ENCODE measurements around the gene CASKIN1. TPM values are rescaled to one million over a fixed set of nuclear protein-coding genes. Genes with fewer than 3 reads are reported as not detected.
A peak's percentile ranks its signal among the peaks of the same experiment; 100 is the strongest.
"Not testable (repeated sequence)": the region's sequence is repeated elsewhere in the genome, so short reads cannot be mapped to it uniquely, and the experiment has no call there.

The CASKIN1 gene
- total RNA-seq, 2 donors from 2014 or later: not detected

DNA sequence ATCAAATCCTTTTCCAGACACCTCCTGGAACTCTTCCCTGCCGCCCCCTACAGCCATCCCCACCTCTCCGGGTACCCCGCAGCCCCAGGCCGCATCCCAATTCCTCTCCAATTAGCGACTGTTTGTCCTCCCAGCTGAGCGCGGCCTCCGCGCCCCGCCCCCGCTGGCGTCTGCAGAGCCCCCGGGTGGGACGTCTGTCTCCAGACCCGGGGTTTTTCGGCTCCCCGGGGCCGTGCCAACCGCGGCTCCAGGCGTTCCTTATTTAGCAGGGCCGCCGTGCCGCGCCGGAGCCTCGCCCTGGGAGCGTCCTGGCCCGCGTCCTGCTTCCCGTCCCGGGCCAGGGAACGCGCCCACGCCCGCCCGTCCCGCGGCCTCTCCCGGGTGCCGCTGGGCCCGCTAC is 61.3 kb downstream of the CASKIN1 start:
- not testable (repeated sequence) for DNase-seq (ENCODE audit: low spot score); H3K36me3 ChIP-seq; H3K27me3 ChIP-seq (replicated peaks; ENCODE audit: insufficient read depth); ATAC-seq (ENCODE audit: insufficient number of reproducible peaks, low FRiP score, low read depth); H3K9me3 ChIP-seq
- Histone ChIP-seq H3K4me1 (ENCODE audit: control insufficient read depth in 1 of 2, low read depth in 2 of 2) (peaks cover 5 to 36% of the 10 kb centered on the region in 2 donors), H3K4me3 (peak overlapping the region; percentile 83), H3K27ac (peak overlapping the region; percentile 71 to 80)

DNA sequence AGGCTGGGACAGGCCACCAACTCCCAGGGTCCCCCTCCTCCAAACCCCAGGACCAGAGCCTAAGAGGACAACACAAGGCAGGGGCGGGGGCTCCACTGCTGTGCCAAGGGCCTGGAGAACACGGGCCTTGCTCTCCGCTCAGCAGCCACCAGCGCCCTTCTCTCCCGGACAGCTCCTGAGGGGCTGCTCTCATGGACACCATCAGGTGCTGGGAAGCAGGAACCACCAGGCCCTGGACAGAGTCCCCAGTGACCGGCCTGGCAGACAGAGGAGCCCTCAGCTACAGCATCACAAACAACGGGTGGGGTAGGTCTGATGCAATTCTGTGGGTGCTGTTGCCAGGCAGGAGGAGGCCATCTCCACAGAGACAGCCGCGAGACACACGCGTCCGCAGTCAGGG is 62.6 kb downstream of the CASKIN1 start:
- peak overlapping the region; percentile 59 for H3K4me3 ChIP-seq
- ATAC-seq (ENCODE audit: insufficient number of reproducible peaks, low FRiP score, low read depth); H3K9me3 ChIP-seq; H3K36me3 ChIP-seq; DNase-seq (ENCODE audit: low spot score); H3K27me3 ChIP-seq (replicated peaks; ENCODE audit: insufficient read depth): not testable (repeated sequence)
- H3K27ac ChIP-seq: peak overlapping the region; percentile 34 to 77
- H3K4me1 ChIP-seq (ENCODE audit: control insufficient read depth in 1 of 2, low read depth in 2 of 2): peaks cover 10 to 47% of the 10 kb centered on the region in 2 donors

- H3K9me3 ChIP-seq; H3K36me3 ChIP-seq; H3K27me3 ChIP-seq (replicated peaks; ENCODE audit: insufficient read depth); ATAC-seq (ENCODE audit: insufficient number of reproducible peaks, low FRiP score, low read depth); DNase-seq (ENCODE audit: low spot score): not testable (repeated sequence)
- peak overlapping the region in 1 of 2 donors; percentile 41 for H3K27ac ChIP-seq
- peaks cover 34 to 72% of the 10 kb centered on the region in 2 donors for H3K4me1 ChIP-seq (ENCODE audit: control insufficient read depth in 1 of 2, low read depth in 2 of 2)
- peak overlapping the region; percentile 39 for H3K4me3 ChIP-seq
Measured at GRCh38 chr16:2129890-2130447, 66.4 kb downstream of the CASKIN1 start.

GRCh38 chr16:2129251-2129650 is 67.2 kb downstream of the CASKIN1 start:
- H3K27me3 ChIP-seq (replicated peaks; ENCODE audit: insufficient read depth); H3K9me3 ChIP-seq; ATAC-seq (ENCODE audit: insufficient number of reproducible peaks, low FRiP score, low read depth); DNase-seq (ENCODE audit: low spot score); H3K36me3 ChIP-seq; H3K4me3 ChIP-seq: not testable (repeated sequence)
- H3K27ac ChIP-seq: peak overlapping the region in 1 of 2 donors; percentile 64
- peaks cover 34 to 76% of the 10 kb centered on the region in 2 donors for H3K4me1 ChIP-seq (ENCODE audit: control insufficient read depth in 1 of 2, low read depth in 2 of 2)

DNA sequence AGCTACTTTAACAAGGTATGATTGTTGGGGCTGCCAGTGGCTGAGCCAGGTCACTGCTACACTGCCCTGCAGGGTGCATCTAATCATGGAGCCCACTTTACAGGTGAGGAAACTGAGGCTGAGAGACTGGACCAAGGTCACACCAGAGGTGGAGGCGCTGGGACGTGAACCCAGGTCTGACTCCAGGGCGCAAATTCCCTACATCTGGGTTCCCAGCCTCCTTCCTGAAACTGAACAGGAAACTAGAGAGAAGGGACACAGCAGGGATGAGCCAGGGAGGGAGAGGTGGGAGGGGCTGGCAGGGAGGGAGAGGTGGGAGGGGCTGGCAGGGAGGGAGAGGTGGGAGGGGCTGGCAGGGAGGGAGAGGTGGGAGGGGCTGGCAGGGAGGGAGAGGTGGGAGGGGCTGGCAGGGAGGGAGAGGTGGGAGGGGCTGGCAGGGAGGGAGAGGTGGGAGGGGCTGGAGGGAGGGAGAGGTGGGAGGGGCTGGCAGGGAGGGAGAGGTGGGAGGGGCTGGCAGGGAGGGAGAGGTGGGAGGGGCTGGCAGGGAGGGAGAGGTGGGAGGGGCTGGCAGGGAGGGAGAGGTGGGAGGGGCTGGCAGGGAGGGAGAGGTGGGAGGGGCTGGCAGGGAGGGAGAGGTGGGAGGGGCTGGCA is 68.7 kb downstream of the CASKIN1 start:
- not testable (repeated sequence) for H3K27me3 ChIP-seq (replicated peaks; ENCODE audit: insufficient read depth); ATAC-seq (ENCODE audit: insufficient number of reproducible peaks, low FRiP score, low read depth); H3K36me3 ChIP-seq; DNase-seq (ENCODE audit: low spot score); H3K9me3 ChIP-seq
- Histone ChIP-seq H3K4me1 (ENCODE audit: control insufficient read depth in 1 of 2, low read depth in 2 of 2) (peaks cover 34 to 84% of the 10 kb centered on the region in 2 donors), H3K27ac (peak overlapping the region; percentile 95 to 100), H3K4me3 (peak overlapping the region; percentile 73)

Other genes starting within 250 kb of the CASKIN1 start
- not detected for gene RPL3L, start 241.9 kb downstream of the CASKIN1 start, total RNA-seq
- gene NDUFB10, start 237.1 kb downstream of the CASKIN1 start, total RNA-seq: 100 to 1,000 TPM; 108 to 197 TPM
- 100 to 1,000 TPM; 702 to 834 TPM for gene RPS2, start 231.8 kb downstream of the CASKIN1 start, total RNA-seq
- not detected for gene RNF151, start 229.7 kb downstream of the CASKIN1 start, total RNA-seq
- gene TBL3, start 224.6 kb downstream of the CASKIN1 start, total RNA-seq: 10 to 100 TPM; 22.2 to 44.8 TPM
- gene NOXO1, start 215.1 kb downstream of the CASKIN1 start, total RNA-seq: not detected
- 10 to 100 TPM; 12.4 to 14.6 TPM for gene GFER, start 212.4 kb downstream of the CASKIN1 start, total RNA-seq
- gene SYNGR3, start 206.6 kb downstream of the CASKIN1 start, total RNA-seq: 1 to 10 TPM in 1 of 2 donors, under 1 TPM in 1; 0.49 to 1.5 TPM
- 10 to 100 TPM; 65.8 to 68.5 TPM for gene ZNF598, start 186.8 kb downstream of the CASKIN1 start, total RNA-seq
- gene NPW, start 176.8 kb downstream of the CASKIN1 start, total RNA-seq: not detected
- 10 to 100 TPM; 66.0 to 84.1 TPM for gene NHERF2, start 169.7 kb downstream of the CASKIN1 start, total RNA-seq
- 10 to 100 TPM in 1 of 2 donors, 1 to 10 TPM in 1; 7.7 to 13.4 TPM for gene NTHL1, start 148.8 kb downstream of the CASKIN1 start, total RNA-seq
- 100 to 1,000 TPM; 112 to 123 TPM for gene TSC2, start 148.6 kb downstream of the CASKIN1 start, total RNA-seq
- gene PKD1, start 60.7 kb downstream of the CASKIN1 start, total RNA-seq: 1,000 to 10,000 TPM in 1 of 2 donors, 100 to 1,000 TPM in 1; 838 to 1,071 TPM
- gene RAB26, start 48.0 kb downstream of the CASKIN1 start, total RNA-seq: not detected
- gene TRAF7, start 40.8 kb downstream of the CASKIN1 start, total RNA-seq: 10 to 100 TPM; 34.1 to 54.8 TPM
- gene MLST8, start 8.8 kb upstream of the CASKIN1 start, total RNA-seq: 10 to 100 TPM; 13.7 to 47.7 TPM
- 10 to 100 TPM; 11.4 to 43.1 TPM for gene BRICD5, start 14.3 kb upstream of the CASKIN1 start, total RNA-seq
- gene PGP, start 18.2 kb upstream of the CASKIN1 start, total RNA-seq: 10 to 100 TPM in 1 of 2 donors, 1 to 10 TPM in 1; 9.1 to 19.5 TPM
- 10 to 100 TPM; 44.0 to 50.2 TPM for gene E4F1, start 27.0 kb upstream of the CASKIN1 start, total RNA-seq
- gene DNASE1L2, start 39.8 kb upstream of the CASKIN1 start, total RNA-seq: 10 to 100 TPM in 1 of 2 donors, 1 to 10 TPM in 1; 2.3 to 10.7 TPM
- gene ECI1, start 55.0 kb upstream of the CASKIN1 start, total RNA-seq: 10 to 100 TPM; 29.3 to 39.1 TPM
- gene RNPS1, start 71.5 kb upstream of the CASKIN1 start, total RNA-seq: 100 to 1,000 TPM in 1 of 2 donors, 10 to 100 TPM in 1; 94.5 to 157 TPM
- gene ABCA3, start 144.1 kb upstream of the CASKIN1 start, total RNA-seq: 10 to 100 TPM; 16.4 to 25.2 TPM
- gene CCNF, start 232.8 kb upstream of the CASKIN1 start, total RNA-seq: 1 to 10 TPM in 1 of 2 donors, under 1 TPM in 1; 0.68 to 1.5 TPM